HG03095 (cell line): Measurements from ENCODE around the gene TSC1.

ENCODE experiments used
- ATAC-seq: cut with Tn5 transposase; IDR thresholded peaks from one replicate; pipeline ENCODE4 v1.9.1; 2021; ENCODE audit warnings: moderate library complexity; ENCODE audit not compliant: unreplicated experiment

TSC1 gene

DNA sequence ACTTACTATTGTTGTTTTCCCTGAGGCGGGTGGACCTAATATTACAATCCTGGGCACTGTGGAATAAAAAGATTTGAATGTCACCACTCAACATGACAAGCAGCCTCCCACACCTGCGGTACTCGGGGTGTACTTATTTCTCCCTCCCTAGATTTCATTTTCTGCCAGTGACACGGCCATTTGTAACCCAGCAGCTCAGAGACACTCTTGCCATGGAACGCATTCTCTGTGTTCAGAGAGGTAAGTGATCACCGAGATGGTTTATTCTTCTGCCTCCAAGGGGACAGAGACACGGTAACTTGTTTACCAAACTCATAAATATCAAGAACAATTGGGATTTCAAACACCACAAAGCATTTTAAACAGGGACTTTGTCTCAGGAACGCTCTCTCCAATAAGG lies 77.5 kb downstream of the TSC1 start:
- ATAC-seq: no peak

DNA sequence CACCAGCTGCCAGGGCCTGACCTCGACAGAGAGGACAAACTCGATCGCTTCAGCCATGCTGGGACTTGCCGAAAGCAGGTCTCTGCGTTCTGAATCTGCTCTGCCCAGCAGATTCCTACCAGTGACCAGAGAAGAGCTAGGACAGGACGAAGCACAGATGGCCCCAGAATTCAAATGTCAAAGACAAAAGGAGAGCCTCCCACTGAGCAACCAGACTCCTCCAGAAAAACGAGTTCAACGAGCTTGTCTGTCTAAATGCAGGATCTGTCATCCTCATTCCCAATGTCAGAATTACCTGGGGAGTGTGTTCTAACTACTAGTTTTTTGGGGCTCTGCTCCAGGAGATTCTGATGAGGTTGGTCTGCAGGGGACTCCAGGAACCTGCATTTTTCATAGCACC lies 79.7 kb downstream of the TSC1 start:
- ATAC-seq: no peak

DNA sequence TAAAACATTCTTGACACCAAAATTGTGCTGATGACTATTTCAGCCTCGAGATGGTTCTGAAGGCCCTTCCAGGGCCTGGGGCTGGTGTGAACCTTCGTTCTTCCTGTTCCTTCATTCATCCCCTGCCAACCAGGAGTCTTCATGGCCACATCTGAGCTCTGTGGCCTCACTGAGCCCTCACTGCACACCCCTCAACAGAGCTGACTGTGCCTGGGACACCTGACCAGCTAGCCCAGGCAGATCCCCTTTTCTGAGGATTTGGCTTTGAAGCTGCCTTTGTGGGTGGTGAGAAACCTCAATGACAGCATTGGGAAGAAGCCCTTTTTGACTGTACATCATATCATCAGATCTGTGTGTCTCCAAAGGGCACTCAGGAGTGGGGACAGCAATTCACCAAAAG lies 80.1 kb downstream of the TSC1 start:
- ATAC-seq: no peak

DNA sequence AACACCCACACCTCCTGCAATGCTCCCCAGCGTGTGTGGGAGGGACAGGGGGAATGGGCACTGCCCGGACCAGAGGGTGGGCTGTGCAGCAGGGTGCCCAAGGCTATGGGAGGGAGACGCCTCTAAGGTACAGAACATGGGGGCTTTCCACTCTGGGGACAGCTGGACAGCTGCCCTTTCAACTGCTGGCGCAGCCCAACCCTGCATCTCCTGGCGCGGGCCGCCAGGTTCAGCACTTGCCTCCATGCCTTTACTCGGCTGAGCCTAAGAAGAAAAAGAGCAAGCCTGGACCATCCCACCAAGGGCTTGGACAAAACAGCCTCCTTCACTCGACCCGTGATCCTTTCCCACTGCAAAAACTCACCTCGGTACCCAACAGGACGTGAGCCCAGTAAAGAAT lies 81.3 kb downstream of the TSC1 start:
- no peak for ATAC-seq

DNA sequence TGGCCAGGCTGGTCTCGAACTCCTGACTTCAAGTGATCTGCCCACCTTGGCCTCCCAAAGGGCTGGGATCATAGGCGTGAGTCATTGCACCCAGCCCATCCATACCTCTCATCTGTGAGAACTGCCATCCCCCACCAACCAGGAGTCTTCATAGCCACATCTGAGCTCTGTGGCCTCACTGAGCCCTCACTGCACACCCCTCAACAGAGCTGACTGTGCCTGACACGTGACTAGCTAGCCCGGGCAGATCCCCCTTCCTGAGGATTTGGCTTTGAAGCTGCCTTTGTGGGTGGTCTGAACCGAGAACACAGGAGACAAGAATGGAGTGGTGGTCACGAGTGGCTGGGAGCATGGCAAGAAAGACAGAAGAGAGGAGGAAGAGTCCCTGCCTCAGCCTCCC lies 81.9 kb downstream of the TSC1 start:
- no peak for ATAC-seq

DNA sequence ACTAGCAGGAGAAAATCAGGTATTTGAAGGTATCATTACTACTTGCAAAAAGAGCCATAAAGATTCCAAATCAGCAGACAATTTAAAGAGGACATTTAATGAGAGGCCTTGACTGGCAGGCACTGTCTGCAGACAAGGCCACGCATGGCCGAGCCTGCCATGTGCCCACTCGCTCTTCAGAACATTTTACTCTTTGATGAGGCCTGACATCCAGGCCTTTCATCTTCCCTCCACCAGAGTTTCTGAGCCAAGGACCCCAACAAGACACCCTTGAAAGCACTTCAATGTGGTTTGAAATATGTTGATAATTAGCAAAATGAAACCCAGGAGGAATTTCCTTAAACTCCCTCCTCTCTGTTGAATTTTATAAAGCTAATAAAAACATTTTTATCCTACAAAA lies 82.8 kb downstream of the TSC1 start:
- ATAC-seq: no peak

DNA sequence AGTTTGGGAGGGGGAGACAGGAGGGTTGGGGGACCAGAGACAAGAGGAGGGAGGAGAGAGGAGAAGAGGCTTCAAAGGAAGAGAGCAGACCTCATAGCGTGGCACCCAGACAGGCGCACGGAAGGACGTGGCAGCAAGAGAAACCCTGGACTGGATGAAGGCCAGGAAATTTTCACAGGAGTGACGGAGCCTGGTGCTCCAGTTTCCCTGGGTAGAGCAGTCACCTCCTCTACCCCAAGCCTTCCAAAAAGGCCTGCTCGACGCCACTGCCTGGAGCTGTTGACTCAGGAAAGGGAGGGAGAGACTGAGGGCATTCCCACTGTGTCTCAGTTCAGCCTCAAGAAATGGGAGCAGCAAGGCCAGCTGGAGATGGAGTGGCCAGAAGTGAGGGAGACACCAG lies 85.7 kb downstream of the TSC1 start:
- ATAC-seq: no peak

DNA sequence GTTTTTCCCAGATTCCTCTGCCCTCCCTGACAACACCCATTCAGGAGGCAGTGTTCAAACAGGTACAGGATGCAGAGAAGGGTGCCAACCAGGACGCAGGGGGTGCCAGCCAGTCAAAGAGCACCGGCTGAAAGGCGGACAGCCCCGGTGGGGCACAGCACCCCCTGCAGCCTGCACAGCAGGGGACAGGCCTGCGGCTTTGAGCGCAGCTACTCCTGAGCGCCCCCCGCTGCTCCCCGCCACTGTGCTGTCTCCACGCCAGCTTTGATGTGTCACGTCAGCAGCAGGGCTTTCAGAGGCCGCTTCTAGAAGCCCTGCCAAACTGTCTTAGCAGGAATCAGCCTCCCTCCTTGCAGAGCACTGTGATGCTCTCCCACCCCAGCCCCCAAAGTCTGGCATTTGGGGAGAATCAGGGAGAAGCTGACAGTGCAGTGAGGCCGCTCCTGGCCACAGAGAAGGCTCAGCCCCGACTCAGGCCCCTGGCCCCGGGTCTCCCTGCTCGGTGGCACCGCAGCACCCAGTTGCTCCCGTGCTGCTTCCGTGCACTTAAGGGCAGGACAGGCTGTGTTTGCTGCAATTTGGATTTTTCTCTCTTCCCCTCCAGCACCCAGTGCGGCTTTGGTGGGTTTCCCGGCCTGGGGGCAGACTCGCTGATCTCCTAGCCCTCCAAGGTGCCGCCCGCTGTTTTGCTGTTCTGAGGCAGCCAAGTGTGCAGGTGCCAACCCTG lies 86.6 kb downstream of the TSC1 start:
- no peak for ATAC-seq

DNA sequence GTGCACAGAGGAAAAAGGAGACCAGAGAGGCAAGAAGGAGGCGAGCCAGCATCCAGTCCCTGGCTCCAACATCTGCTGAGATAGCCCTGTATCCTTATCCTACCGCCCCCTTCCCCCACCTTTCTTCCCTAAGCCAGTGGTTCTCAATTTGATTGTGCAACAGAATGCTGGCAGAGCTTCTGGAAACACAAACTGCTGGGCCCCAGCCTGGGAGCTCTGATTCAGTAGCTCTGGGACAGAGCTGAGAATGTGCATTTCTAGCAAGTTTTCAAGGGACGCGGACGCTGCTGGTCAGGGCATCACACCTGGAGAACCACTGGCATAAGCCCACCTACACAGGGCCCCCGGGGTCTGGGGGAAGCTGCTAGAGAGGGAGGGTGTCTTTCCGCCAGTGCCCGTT lies 87.4 kb downstream of the TSC1 start:
- ATAC-seq: no peak

DNA sequence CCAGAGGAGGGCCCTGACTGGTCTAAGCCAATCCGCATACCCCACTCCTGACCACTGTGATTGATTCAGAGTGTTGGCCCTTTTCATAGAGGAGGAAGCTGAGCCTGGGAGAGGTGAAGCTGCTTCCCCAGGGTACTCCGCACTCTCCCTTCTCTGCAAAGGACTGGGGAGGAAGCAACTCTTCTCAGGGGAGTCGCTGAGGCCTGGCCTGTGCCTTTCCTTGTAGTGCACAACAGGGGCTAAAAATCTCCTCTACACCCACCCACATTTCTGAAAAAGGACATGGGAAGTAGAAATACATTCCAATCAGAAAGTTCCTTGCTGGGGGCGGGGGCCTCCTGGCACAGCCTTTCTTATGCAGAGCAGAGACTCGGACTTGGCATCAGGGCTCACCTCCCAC lies 88.5 kb downstream of the TSC1 start:
- ATAC-seq: no peak

DNA sequence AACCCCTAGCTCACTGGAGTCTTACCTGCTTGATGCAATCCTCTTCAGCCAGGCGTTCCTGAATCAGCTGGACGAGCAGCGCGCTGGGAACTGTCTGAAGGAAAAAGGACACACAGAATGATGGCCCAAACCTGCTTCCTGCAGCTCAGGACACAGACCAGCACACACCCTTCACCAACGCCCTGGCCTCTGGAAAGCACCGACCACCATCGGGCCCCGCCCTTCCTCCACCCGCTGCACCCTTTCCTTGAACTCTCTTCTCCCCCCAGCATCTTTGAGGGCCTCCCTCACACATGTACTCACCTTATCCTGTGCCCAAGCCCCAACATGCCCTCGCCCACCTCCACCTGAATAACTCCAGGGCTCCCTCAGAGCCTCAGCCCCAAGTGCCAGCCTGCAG lies 89.6 kb downstream of the TSC1 start:
- no peak for ATAC-seq

DNA sequence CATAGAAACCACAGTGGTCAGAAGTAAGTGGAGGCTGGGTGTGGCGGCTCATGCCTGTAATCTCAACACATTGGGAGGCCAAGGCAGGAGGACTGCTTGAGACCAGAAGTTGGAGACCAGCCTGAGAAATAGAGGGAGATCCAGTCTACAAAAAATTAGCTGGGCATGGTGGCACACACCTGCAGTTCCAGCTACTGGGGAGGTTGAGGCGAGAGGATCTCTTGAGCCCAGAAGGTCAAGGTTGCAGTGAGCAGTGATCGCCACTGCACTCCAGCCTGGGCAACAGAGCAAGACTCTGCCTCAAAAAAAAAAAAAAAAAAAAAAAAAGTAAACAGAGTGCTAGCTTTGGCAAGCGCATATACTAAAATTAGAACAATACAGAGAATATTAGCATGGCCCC lies 90.9 kb downstream of the TSC1 start:
- ATAC-seq: no peak

DNA sequence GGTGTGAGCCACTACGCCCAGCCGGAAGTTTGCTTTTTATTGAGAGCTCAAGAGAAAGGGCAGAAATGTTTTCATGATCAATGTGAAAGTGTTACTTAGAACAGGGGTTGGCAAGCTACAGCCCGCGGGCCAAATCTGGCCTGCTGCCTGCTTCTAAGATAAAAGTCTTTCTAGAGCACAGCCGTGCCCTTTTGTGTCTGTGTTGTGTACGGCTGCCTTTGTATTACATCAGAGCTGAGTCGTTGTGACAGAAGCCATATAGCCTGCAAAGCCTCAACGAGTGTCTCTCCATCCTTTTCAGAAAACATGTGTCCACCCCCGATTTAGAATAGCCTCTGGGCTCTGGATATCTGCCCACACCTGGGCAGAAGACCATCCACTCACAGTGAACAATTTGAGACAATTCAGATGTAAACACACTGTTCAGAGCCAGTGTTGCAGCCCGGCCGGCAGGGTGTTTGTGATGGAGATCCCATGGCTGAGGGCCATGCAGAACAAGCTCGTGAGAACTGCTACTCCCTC lies 95.2 kb downstream of the TSC1 start:
- ATAC-seq: no peak

DNA sequence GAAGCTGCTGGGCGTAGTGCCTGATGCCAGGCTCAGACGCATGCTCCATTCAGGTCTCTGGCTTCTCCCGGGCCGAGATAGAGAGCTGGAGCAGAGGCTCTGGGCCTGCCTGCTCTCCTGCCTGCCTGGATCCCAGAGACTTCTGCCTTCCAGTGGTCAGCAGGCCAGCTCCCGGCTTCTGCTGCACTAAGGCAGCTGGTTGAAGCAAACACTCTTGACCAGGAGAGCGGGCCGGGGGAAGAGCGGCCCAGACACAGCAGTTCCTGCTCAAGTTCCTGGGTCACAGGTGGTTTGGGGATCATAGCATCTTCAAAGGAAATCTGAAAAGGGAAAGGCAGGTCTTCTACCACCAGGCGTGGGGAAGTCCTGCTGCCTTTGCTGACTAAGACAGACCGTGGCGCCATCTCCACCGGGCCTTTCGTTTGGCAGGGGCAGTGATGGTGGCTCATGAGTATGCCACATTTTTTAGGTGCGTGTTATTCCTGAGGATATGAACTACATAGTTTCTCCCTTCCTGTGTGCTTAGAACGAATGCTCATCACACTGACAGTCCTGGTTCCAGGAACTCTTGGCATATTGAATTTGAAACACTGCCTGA lies 97.4 kb downstream of the TSC1 start:
- ATAC-seq: no peak

DNA sequence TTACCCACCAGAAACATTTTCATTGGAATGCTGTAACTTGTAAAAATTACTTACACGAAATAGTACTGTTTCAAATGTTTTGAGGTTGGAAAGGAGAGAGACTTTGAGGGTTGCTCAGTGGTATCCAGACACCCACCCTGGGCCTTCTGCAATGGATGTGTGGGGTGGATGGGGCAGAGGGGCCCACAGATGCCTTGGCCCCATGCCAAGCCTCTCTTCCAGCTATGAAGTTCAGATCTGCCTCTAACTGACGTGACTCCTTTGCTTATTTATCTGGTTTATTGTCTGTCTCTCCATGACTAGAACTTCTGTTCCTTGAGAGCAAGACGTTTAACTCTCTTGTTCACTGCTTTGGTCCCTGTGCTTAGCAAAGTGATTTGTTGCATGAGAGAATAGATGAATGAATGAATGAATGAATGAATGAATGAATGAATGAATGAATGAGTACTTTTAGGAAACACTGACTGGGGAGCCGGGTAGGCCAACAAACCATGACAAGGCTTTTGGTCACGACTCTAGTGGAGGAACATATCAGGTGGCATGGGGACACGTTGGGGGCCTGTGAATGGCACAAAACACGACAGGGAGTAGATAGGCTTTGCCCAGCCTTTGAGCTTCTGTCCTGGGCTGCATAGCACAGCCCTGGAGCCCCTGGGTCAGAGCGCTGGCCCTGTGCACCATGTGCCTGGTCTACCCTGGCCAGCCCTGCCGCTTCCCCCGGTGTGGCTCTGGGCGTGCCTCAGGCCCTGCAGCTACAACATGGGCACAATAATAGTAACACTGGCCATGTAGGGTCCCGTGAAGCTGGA lies 98.1 kb downstream of the TSC1 start:
- ATAC-seq: no peak

DNA sequence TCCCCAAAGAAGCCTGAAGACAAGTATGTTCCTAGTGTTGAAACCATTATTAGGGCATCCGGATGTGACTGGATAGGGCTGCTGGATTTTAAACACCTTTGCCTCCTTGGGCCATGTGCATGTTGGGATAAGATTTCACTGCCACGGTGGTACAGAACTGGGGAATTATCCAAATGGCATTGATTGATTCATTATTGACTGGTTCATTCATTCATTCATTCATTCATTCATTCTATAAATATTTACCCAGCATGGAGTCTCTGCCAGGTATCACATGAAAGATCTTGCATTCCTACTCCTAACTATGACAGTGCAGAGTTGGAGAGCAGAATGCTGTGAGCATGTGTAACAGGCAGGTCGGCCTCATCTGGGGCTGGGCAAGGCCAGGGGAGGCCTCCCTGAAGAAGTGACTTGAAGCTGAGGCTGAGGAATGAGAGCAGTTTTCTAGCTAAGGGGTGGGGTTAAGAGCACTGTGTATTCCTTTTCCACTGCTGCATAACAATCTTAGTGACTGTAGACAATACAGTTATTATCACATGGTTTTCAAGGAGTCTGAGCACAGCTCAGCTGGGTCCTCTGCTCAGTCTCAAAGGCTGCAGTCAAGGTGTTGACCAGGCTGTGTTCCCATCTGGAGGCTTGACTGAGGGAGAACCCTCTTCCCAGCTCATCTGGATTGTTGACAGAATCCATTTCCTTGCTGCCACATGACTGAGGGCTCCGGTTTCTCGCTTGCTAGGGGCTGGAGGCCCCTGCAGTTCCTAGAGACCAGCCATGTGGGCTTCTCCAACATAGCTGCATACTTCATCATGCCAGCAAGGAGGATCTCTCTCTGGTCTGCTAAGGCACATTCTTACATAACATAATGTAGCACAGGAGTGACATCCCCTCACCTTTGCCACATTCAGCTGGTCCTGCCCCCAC lies 102.0 kb downstream of the TSC1 start:
- no peak for ATAC-seq
